OCI-LY7 (cell line): Measurements from ENCODE around the gene PCBD2. TPM values are rescaled to one million over a fixed set of nuclear protein-coding genes. Genes with fewer than 3 reads are reported as not detected.

ENCODE experiments used
- BruUV-seq: library from RNA; stranded (reverse); fragments of 400-500 nt; replicated peaks from 2 replicates; lab custom pipeline; 2021; lab: Mats Ljungman, UMichigan
- CTCF ChIA-PET: fragments of 300-600 bp; sonication (Branson Sonifier 250); formaldehyde crosslinking; loops from one replicate; lab custom pipeline; 2022; ENCODE audit warnings: antibody characterized with exemption; ENCODE audit not compliant: unreplicated experiment; lab: Charles Lee
- POLR2A ChIA-PET: fragments of 300-600 bp; sonication (Branson Sonifier 250); formaldehyde crosslinking; loops from one replicate; lab custom pipeline; 2022; ENCODE audit warnings: antibody characterized with exemption; lab: Charles Lee
- DNase-seq: peaks from one replicate; pipeline ENCODE4 v3.0.0-alpha.2; 2015; ENCODE audit warnings: low spot score
- H2AFZ ChIP-seq: fragments of 200-600 bp; sonication (generic), shearing (Covaris generic); 2 replicates; pipeline ENCODE4 v1.6.1; 2014; ENCODE audit warnings: mild to moderate bottlenecking, antibody characterized with exemption, low read length, moderate library complexity
- H3K27ac ChIP-seq: fragments of 200-600 bp; sonication (generic); 2 replicates; pipeline ENCODE4 v1.5.1; 2014; ENCODE audit warnings: mixed run types, low read depth, mild to moderate bottlenecking, moderate library complexity, low read length, inconsistent platforms; ENCODE audit not compliant: poor library complexity, severe bottlenecking
- H3K36me3 ChIP-seq: fragments of 200-600 bp; sonication (generic); 2 replicates; pipeline ENCODE4 v1.6.1; 2014; ENCODE audit warnings: mild to moderate bottlenecking, antibody characterized with exemption, low read length, moderate library complexity, mixed read lengths; ENCODE audit not compliant: insufficient read depth
- H3K4me1 ChIP-seq: fragments of 200-600 bp; sonication (generic); 2 replicates; pipeline ENCODE4 v1.5.1; 2014; ENCODE audit warnings: mild to moderate bottlenecking, low read length; ENCODE audit not compliant: insufficient read depth, poor library complexity, severe bottlenecking
- H3K4me2 ChIP-seq: fragments of 200-600 bp; sonication (generic); 2 replicates; pipeline ENCODE4 v1.6.1; 2014; ENCODE audit warnings: mild to moderate bottlenecking, low read length
- H3K4me3 ChIP-seq: fragments of 200-600 bp; sonication (generic); 2 replicates; pipeline ENCODE4 v1.5.1; 2014; ENCODE audit warnings: mild to moderate bottlenecking, low read depth, low read length; ENCODE audit not compliant: poor library complexity, severe bottlenecking
- H3K79me2 ChIP-seq: fragments of 200-600 bp; sonication (generic); 2 replicates; pipeline ENCODE4 v1.6.1; 2016; ENCODE audit warnings: low read depth, mild to moderate bottlenecking, low read length, moderate library complexity, mixed read lengths; ENCODE audit not compliant: insufficient read depth
- H3K9me2 ChIP-seq: fragments of 200-600 bp; sonication (generic); 2 replicates; pipeline ENCODE4 v1.6.1; 2016; ENCODE audit warnings: mild to moderate bottlenecking, low read length, mixed read lengths; ENCODE audit not compliant: insufficient read depth
- H3K9me3 ChIP-seq: fragments of 200-600 bp; sonication (generic); 2 replicates; pipeline ENCODE4 v1.6.1; 2014; ENCODE audit warnings: mild to moderate bottlenecking, mixed run types, low read length, mixed read lengths
- H4K20me1 ChIP-seq: fragments of 200-600 bp; sonication (generic); 2 replicates; pipeline ENCODE4 v1.6.1; 2014; ENCODE audit warnings: mild to moderate bottlenecking, antibody characterized with exemption, low read length, moderate library complexity, mixed read lengths; ENCODE audit not compliant: insufficient read depth
- EZH2phosphoT487 ChIP-seq: fragments of 200-600 bp; sonication (generic); IDR thresholded peaks from 2 replicates; pipeline ENCODE4 v1.6.1; 2018; ENCODE audit warnings: low read depth, borderline replicate concordance, mild to moderate bottlenecking, mixed run types, antibody characterized with exemption, low read length, moderate library complexity, mixed read lengths
- intact Hi-C: fragments of 100-400 bp; cut with micrococcal nuclease; formaldehyde crosslinking; loops from one replicate; pipeline ENCODE4 v1.10.0; 2022; ENCODE audit not compliant: unreplicated experiment
- total RNA-seq, 2 experiments: library from RNA; depleted of rRNA in 1 of 2; stranded (reverse); fragments of >200 nt in 1 of 2; shearing (Covaris generic) in 1 of 2; gene quantifications; 2 replicates each; pipeline ENCODE4 v1.2.3, GENCODE V29; 2014 to 2022
- TF ChIP-seq, protein P1 (sequence below): fragments of 200-600 bp; sonication (generic); conservative IDR thresholded peaks from 2 replicates; pipeline ENCODE4 v1.5.1; 2014; ENCODE audit warnings: mild to moderate bottlenecking, antibody characterized with exemption, low read length, moderate library complexity, mixed read lengths

PCBD2 gene
- total RNA-seq, 2 experiments from 2014 or later = 12.2 to 34.3 TPM

DNA sequence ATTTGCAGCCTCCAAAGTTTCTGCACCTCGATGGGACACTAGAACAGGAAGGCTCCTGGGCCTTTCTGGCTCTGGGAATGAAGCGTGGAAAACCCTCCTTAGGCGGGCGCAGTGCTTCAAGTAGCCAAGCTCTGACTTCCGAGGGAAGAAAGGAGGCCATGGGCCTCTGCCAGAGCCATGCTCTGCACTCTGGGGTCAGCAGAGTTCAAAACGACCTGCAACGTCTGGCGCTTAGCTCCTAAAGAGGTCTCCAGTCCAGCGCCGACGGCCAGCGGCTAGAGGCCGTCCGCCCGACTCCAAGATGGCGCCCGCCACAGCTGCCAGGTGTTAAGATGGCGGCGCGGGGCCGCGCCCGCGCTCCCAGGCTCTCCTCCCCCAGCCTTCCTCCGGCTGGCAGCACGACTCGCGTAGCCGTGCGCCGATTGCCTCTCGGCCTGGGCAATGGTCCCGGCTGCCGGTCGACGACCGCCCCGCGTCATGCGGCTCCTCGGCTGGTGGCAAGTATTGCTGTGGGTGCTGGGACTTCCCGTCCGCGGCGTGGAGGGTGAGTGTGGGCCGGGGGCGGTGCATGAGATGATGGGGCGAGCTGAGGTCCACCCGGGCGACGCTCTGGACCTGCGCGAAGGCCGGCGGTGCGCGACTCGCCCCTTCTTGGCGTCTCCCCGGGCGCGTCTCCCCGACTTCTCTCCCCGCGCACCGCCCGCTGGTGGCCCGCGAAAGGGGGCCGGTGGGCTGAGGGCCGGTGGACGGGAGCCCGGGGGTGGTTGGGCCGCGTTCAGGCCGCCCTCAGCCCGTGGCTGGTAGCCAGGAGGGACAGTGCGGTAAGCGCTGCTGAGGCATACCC is 30.7 kb upstream of the PCBD2 start, which contains the start of gene TXNDC15:
TXNDC15 (plus strand) TSS at position 385 of the 844 bp plus-strand sequence; CDS start at position 442, 57 bp downstream.
- TF ChIP-seq, protein P1, sequence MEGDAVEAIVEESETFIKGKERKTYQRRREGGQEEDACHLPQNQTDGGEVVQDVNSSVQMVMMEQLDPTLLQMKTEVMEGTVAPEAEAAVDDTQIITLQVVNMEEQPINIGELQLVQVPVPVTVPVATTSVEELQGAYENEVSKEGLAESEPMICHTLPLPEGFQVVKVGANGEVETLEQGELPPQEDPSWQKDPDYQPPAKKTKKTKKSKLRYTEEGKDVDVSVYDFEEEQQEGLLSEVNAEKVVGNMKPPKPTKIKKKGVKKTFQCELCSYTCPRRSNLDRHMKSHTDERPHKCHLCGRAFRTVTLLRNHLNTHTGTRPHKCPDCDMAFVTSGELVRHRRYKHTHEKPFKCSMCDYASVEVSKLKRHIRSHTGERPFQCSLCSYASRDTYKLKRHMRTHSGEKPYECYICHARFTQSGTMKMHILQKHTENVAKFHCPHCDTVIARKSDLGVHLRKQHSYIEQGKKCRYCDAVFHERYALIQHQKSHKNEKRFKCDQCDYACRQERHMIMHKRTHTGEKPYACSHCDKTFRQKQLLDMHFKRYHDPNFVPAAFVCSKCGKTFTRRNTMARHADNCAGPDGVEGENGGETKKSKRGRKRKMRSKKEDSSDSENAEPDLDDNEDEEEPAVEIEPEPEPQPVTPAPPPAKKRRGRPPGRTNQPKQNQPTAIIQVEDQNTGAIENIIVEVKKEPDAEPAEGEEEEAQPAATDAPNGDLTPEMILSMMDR = no peak
- no peak for TF ChIP-seq EZH2phosphoT487
- CTCF ChIA-PET = interaction anchor here (0.7 kb wide), 1 partner anchor 30 kb away, joined by 3 read pairs; the partner anchor contains the start of gene PCBD2
- peak within 1 kb of the TSS; percentile 78 for H3K4me3 ChIP-seq

DNA sequence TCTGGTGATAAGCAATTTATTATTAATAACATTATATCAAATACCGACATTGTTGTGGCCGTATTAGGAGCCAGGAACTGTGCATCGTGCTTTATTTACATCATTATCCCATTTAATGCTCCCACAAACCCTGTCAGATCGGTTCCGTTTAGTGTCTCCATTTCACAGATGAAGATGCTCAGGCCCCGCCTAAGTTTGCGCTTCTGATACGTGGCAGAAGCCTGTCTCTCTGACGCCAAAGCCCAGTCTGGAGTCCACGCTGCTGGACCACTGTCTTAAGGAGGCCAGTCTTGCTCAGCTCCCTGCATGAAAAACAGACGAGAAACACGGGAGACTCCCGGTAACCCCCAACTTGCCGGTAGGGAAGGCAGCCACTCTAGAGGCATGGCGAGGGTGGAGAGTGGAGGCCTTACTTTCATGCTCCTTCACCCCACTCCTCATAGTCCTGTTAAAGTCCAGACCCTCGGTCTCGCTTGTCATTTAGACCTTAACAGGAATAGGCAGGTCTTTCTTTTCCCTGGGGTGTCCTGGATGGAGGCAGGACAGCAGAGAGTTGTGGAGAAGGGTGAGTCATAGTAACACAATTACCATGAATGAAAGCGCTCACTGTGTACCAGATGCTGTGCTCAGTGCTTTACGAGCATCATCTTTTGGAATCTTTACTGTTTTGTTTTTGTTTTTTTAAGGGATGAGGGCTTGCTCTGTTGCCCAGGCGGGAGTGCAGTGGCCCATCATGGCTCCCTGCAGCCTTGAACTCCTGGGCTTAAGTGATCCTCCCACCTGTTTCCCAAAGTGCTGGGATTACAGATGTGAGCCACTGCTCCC is 29.9 kb upstream of the PCBD2 start:
- DNase-seq = peak; percentile 29
- Histone ChIP-seq H3K4me1 (peaks cover 38% of the 10 kb centered on the region), H3K27ac (peak overlapping the region; percentile 54), H3K9me2 (no peaks in the 10 kb centered on the region), H3K36me3 (no peaks in the 10 kb centered on the region), H3K4me3 (peak overlapping the region; percentile 78), H4K20me1 (no peaks in the 10 kb centered on the region), H3K9me3 (no peaks in the 10 kb centered on the region), H3K4me2 (peak overlapping the region; percentile 85), H3K79me2 (peaks cover 18% of the 10 kb centered on the region; the same call in 1 of the 2 replicates), H2AFZ (peak overlapping the region; percentile 99)
- CTCF ChIA-PET = no interaction called here
- intact Hi-C loops = no loop called here
- POLR2A ChIA-PET = interaction anchor here (1.1 to 1.7 kb wide), 2 partner anchors 10 to 12 kb away, joined by 3 to 7 read pairs; no protein-coding TSS in a partner anchor
- TF ChIP-seq, protein P1 = no peak
- TF ChIP-seq EZH2phosphoT487 = no peak
- BruUV-seq = no TSS peak

More for the DNA sequence above, 30.7 kb upstream of the PCBD2 start, which contains the start of gene TXNDC15:
- Histone ChIP-seq H4K20me1 (no peaks in the 10 kb centered on the region), H3K4me1 (peaks cover 38% of the 10 kb centered on the region), H3K4me2 (peak within 1 kb of the TSS; percentile 85), H3K79me2 (peaks cover 16% of the 10 kb centered on the region; the same call in 1 of the 2 replicates), H2AFZ (peak within 1 kb of the TSS; percentile 99), H3K9me2 (no peaks in the 10 kb centered on the region), H3K9me3 (no peaks in the 10 kb centered on the region), H3K27ac (peak within 1 kb of the TSS; percentile 54), H3K36me3 (no peaks in the 10 kb centered on the region)
- intact Hi-C loops = loop anchor here (1.0 kb wide), 2 partner anchors 30 to 136 kb away; partner anchors contain the start of gene CAMLG
- peak; percentile 88 for DNase-seq
- BruUV-seq = TSS peak; percentile 58
- POLR2A ChIA-PET = interaction anchor here (0.6 to 2.1 kb wide), 9 partner anchors 11 to 1841 kb away, joined by 3 to 10 read pairs (median 3); partner anchors contain the start of gene PCBD2
